DND-41 (cell line): ENCODE results near the gene EPM2AIP1.

Experiments
- CTCF ChIP-seq: IDR thresholded peaks from 2 replicates; pipeline ENCODE4 v1.5.1; 2012; ENCODE audit warnings: borderline replicate concordance, low read length, moderate library complexity, mild to moderate bottlenecking; ENCODE audit not compliant: poor library complexity, severe bottlenecking; ENCODE audit errors: extremely low read depth
- EZH2 ChIP-seq: IDR thresholded peaks from 3 replicates; pipeline ENCODE4 v1.6.1; 2012; ENCODE audit warnings: borderline replicate concordance, low read depth, mild to moderate bottlenecking, moderate library complexity, low read length, inconsistent platforms; ENCODE audit not compliant: severe bottlenecking

- TF ChIP-seq CTCF = no peak
- no peak for TF ChIP-seq EZH2
Observed at GRCh38 chr3:36991147-36991546, 1.8 kb downstream of the EPM2AIP1 start.
